Measurements from ENCODE around the gene SPP1.
"Not testable (repeated sequence)": the region's sequence is repeated elsewhere in the genome, so short reads cannot be mapped to it uniquely, and the experiment has no call there.

SPP1 gene

GRCh38 chr4:87999191-87999691, 23.7 kb downstream of the SPP1 start:
- DNase-seq, result not testable (repeated sequence)

GRCh38 chr4:88001871-88002270, 26.4 kb downstream of the SPP1 start:
- DNase-seq, result no peak

GRCh38 chr4:88002786-88003185, 27.3 kb downstream of the SPP1 start:
- no peak for DNase-seq

- no peak for DNase-seq
Observed at GRCh38 chr4:88003261-88003660, 27.7 kb downstream of the SPP1 start.

GRCh38 chr4:88005076-88005475, 29.6 kb downstream of the SPP1 start:
- no peak for DNase-seq

- no peak for DNase-seq
Observed at GRCh38 chr4:88005946-88006345, 30.4 kb downstream of the SPP1 start.

- no peak for DNase-seq
Observed at GRCh38 chr4:88006956-88007303, 31.4 kb downstream of the SPP1 start.

GRCh38 chr4:88007304-88008121, 32.0 kb downstream of the SPP1 start, which contains the start of gene PKD2:
Gene PKD2 (plus strand): TSS chr4:88007635. CDS start chr4:88007734, 99 bp downstream.
- DNase-seq, result peak; percentile 87

- peak; percentile 72 for DNase-seq
Observed at GRCh38 chr4:88008122-88008742, 32.7 kb downstream of the SPP1 start.

- no peak for DNase-seq
Observed at GRCh38 chr4:88008743-88009171, 33.2 kb downstream of the SPP1 start.

- no peak for DNase-seq
Observed at GRCh38 chr4:88009871-88010270, 34.4 kb downstream of the SPP1 start.

- no peak for DNase-seq
Observed at GRCh38 chr4:88010966-88011365, 35.5 kb downstream of the SPP1 start.

- DNase-seq, result no peak
Observed at GRCh38 chr4:88012647-88013046, 37.1 kb downstream of the SPP1 start.

- DNase-seq, result no peak
Observed at GRCh38 chr4:88014386-88014905, 38.9 kb downstream of the SPP1 start.

GRCh38 chr4:88015659-88016295, 40.3 kb downstream of the SPP1 start:
- DNase-seq, result no peak

- DNase-seq, result no peak
Observed at GRCh38 chr4:88017516-88018297, 42.2 kb downstream of the SPP1 start.

GRCh38 chr4:88018466-88018865, 43.0 kb downstream of the SPP1 start:
- DNase-seq, result no peak

GRCh38 chr4:88021824-88022223, 46.3 kb downstream of the SPP1 start:
- no peak for DNase-seq

GRCh38 chr4:88022289-88022688, 46.8 kb downstream of the SPP1 start:
- DNase-seq, result no peak

- DNase-seq, result not testable (repeated sequence)
Observed at GRCh38 chr4:88025868-88026661, 50.6 kb downstream of the SPP1 start.
